Measurements from ENCODE around the gene PRICKLE2. TPM values are rescaled to one million over a fixed set of nuclear protein-coding genes. Genes with fewer than 3 reads are reported as not detected.

The PRICKLE2 gene
- total and polyA plus RNA-seq, 2 experiments from 2014 or later: 1.1 to 12.5 TPM

GRCh38 chr3:64226730-64227129 lies 1.5 kb upstream of the PRICKLE2 start:
- no peak overlapping the region for H3K4me3 ChIP-seq
- no peak overlapping the region for H3K27ac ChIP-seq (ENCODE audit: low read depth)
- H3K27ac Mint-ChIP-seq: no peak overlapping the region
- no peak overlapping the region for H2AFZ ChIP-seq
- H3K36me3 ChIP-seq (ENCODE audit: insufficient read depth): no peaks in the 10 kb centered on the region
- no peaks in the 10 kb centered on the region for H3K9me2 ChIP-seq (ENCODE audit: insufficient read depth)
- peaks cover 19% of the 10 kb centered on the region for H3K4me1 ChIP-seq (ENCODE audit: insufficient read depth)
- no peaks in the 10 kb centered on the region for H3K27me3 Mint-ChIP-seq (ENCODE audit: insufficient read depth, low read depth, poor library complexity)
- H3K36me3 Mint-ChIP-seq (ENCODE audit: low read depth): no peaks in the 10 kb centered on the region
- no peaks in the 10 kb centered on the region for H4K20me1 ChIP-seq (replicated peaks; ENCODE audit: insufficient read depth)
- H3K4me3 Mint-ChIP-seq: no peak overlapping the region
- no peaks in the 10 kb centered on the region for H3K79me2 ChIP-seq (replicated peaks; ENCODE audit: insufficient read depth)
- no peaks in the 10 kb centered on the region for H3K9me3 Mint-ChIP-seq
- no peak for TF ChIP-seq STAT1 (IDR thresholded peaks at IDR 0.05; ENCODE audit: unreplicated experiment)
- H3F3A ChIP-seq (replicated peaks; ENCODE audit: low read depth): no peaks in the 10 kb centered on the region
- H3K4me2 ChIP-seq: no peak overlapping the region
- no peak for DNase-seq (ENCODE audit: low spot score)
- ATAC-seq: no peak
- H3K4me1 Mint-ChIP-seq: peaks cover 52% of the 10 kb centered on the region
- no peaks in the 10 kb centered on the region for H3K27me3 ChIP-seq (ENCODE audit: insufficient read depth)

- Mint-ChIP-seq H3K4me3 (peak overlapping the region; percentile 68), H3K4me1 (peaks cover 61% of the 10 kb centered on the region), H3K36me3 (ENCODE audit: low read depth) (no peaks in the 10 kb centered on the region), H3K27me3 (ENCODE audit: insufficient read depth, low read depth, poor library complexity) (peaks cover 6% of the 10 kb centered on the region), H3K27ac (peak overlapping the region; percentile 94), H3K9me3 (no peaks in the 10 kb centered on the region)
- Histone ChIP-seq H3K4me3 (peak overlapping the region; percentile 45), H4K20me1 (replicated peaks; ENCODE audit: insufficient read depth) (no peaks in the 10 kb centered on the region), H3K9me2 (ENCODE audit: insufficient read depth) (no peaks in the 10 kb centered on the region), H3K4me2 (peak overlapping the region; percentile 74), H3K79me2 (replicated peaks; ENCODE audit: insufficient read depth) (no peaks in the 10 kb centered on the region), H3K27me3 (ENCODE audit: insufficient read depth) (peaks cover 5% of the 10 kb centered on the region; the same call in 1 of the 2 replicates), H3K4me1 (ENCODE audit: insufficient read depth) (peaks cover 27% of the 10 kb centered on the region), H3K27ac (ENCODE audit: low read depth) (peak overlapping the region; percentile 79), H3K36me3 (ENCODE audit: insufficient read depth) (no peaks in the 10 kb centered on the region), H2AFZ (peak overlapping the region; percentile 84), H3F3A (replicated peaks; ENCODE audit: low read depth) (no peaks in the 10 kb centered on the region)
- ATAC-seq (no peak), DNase-seq (ENCODE audit: low spot score) (peak; percentile 44)
- peak; percentile 15 to 43; a peak in 3 of 4 replicates for TF ChIP-seq CTCF (conservative IDR thresholded peaks at IDR 0.05; ENCODE audit: low read depth in 2 of 2)
- no peak for TF ChIP-seq ETS1 (IDR thresholded peaks at IDR 0.05)
These were observed 631 bp upstream of the PRICKLE2 start for GRCh38 chr3:64225695-64226499.

Data from GM23338 (cell line).